OCI-LY1 (cell line): ENCODE results near the gene RBKS.

Experiments used
- CTCF ChIP-seq: fragments of 200-600 bp; sonication (generic), shearing (Covaris generic); IDR thresholded peaks from 2 replicates; pipeline ENCODE4 v1.5.1; 2017; ENCODE audit warnings: mild to moderate bottlenecking, antibody characterized with exemption, low read length, moderate library complexity, mixed read lengths
- EZH2 ChIP-seq: fragments of 200-600 bp; sonication (generic), shearing (Covaris generic); IDR thresholded peaks from 2 replicates; pipeline ENCODE4 v1.8.0; 2017; ENCODE audit warnings: borderline replicate concordance, mixed run types, mild to moderate bottlenecking, antibody characterized with exemption, low read length, moderate library complexity, mixed read lengths

- TF ChIP-seq CTCF, result no peak
- no peak for TF ChIP-seq EZH2
These were observed 148.5 kb downstream of the RBKS start for GRCh38 chr2:27741673-27742072.
